Tibial nerve (tissue), 3 donors: ENCODE results near the gene SLC28A3.

ENCODE experiments used
- CTCF ChIP-seq, 5 experiments: fragments of 200-600 bp in 3 of 5; fragments of 450-650 bp in 2 of 5; sonication (generic) in 3 of 5; IDR thresholded peaks; one replicate each; pipeline ENCODE4 v1.5.1; 2016 to 2019; ENCODE audit warnings: antibody characterized with exemption in 5 of 5, mild to moderate bottlenecking in 3 of 5, moderate library complexity in 2 of 5
- POLR2A ChIP-seq, 2 donors: fragments of 450-650 bp; IDR thresholded peaks; one replicate each; pipeline ENCODE4 v1.6.1; 2017; ENCODE audit warnings: antibody characterized with exemption in 2 of 2, mild to moderate bottlenecking in 2 of 2, moderate library complexity in 2 of 2

DNA sequence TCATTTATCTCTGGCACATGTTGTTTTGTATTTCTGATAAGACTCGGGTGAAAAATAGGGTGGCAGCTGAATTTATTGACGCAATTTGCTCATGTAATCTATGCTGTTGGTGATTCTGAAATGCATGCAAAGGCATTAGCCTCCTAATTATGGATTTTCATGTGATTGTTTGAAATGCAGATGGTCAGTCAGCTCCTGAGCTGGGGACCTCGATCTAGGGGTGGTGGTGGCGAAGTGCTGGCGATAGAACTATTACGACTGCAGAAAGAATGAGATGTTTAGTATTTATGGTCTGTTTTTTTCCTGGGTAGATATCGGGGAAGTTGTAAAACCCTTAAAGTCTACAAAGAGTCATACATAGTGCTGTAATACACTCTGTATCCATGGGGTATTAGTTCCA is 88.6 kb downstream of the SLC28A3 start:
- TF ChIP-seq CTCF (IDR thresholded peaks at IDR 0.05) (no peak), POLR2A (IDR thresholded peaks at IDR 0.05) (no peak)
